Left lobe of liver (tissue), 2 donors: ENCODE results near the gene VWA8. TPM values are rescaled to one million over a fixed set of nuclear protein-coding genes. Genes with fewer than 3 reads are reported as not detected.
"Not testable (repeated sequence)": the region's sequence is repeated elsewhere in the genome, so short reads cannot be mapped to it uniquely, and the experiment has no call there.

Experiments used
- ATAC-seq: fragments of 200-7000 bp; cut with Tn5 transposase; one replicate; pipeline ENCODE4 v1.9.1; 2020; ENCODE audit warnings: mild to moderate bottlenecking, moderate library complexity
- DNase-seq: peaks from one replicate; pipeline ENCODE4 v3.0.0-alpha.2; 2020; ENCODE audit warnings: low spot score
- total RNA-seq: library from RNA; stranded (reverse); gene quantifications from one replicate; pipeline ENCODE4 v1.2.1, GENCODE V29; 2021
- donor health status: DM: no; HTN: no; CAD: no; lungs with moderate emphysema.
- donor health status: DM: no; HTN: yes; CAD: no.

Gene VWA8
- total RNA-seq, 1 donor from 2014 or later: 24.8 TPM

GRCh38 chr13:41812237-41812636, 148.7 kb downstream of the VWA8 start:
- DNase-seq (no peak), ATAC-seq (peak; percentile 70)

- ATAC-seq: peak; percentile 72
- no peak for DNase-seq
Observed at GRCh38 chr13:41811588-41812021, 149.3 kb downstream of the VWA8 start.

DNA sequence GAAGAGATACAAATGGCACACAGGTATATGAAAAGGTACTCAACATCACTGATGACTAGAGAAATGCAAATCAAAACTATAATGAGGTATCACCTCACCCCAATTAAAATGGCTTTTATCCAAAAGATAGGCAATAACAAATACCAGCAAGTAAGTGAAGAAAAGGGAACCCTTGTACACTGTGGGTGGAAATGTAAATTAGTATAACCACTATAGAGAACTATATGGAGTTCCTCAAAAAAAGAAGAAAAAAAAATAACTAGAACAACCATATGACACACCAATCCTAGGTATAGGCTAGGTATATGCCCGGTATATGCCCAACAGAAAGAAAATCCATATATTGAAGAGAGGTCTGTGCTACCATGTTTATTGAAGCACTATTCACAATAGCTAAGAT, 150.9 kb downstream of the VWA8 start:
- ATAC-seq: no peak
- no peak for DNase-seq

DNA sequence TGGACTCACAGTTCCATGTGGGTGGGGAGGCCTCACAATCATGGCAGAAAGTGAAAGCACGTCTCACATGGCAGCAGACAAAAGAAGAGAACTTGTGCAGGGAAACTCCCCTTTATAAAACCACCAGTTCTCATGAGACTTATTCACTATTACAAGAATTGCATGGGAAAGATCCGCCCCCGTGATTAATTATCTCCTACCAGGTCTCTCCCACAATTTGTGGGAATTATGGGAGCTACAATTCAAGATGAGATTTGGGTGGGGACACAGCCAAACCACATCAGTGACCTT, 157.5 kb downstream of the VWA8 start:
- ATAC-seq, DNase-seq: not testable (repeated sequence)

- no peak for ATAC-seq
Observed at GRCh38 chr13:41802684-41803444, 158.0 kb downstream of the VWA8 start.

GRCh38 chr13:41802043-41802683, 158.7 kb downstream of the VWA8 start:
- ATAC-seq: peak; percentile 25
- no peak for DNase-seq

More at GRCh38 chr13:41802684-41803444, 158.0 kb downstream of the VWA8 start:
- no peak for DNase-seq

- DNase-seq (no peak), ATAC-seq (no peak)
Observed at GRCh38 chr13:41791056-41791455, 169.9 kb downstream of the VWA8 start.

DNA sequence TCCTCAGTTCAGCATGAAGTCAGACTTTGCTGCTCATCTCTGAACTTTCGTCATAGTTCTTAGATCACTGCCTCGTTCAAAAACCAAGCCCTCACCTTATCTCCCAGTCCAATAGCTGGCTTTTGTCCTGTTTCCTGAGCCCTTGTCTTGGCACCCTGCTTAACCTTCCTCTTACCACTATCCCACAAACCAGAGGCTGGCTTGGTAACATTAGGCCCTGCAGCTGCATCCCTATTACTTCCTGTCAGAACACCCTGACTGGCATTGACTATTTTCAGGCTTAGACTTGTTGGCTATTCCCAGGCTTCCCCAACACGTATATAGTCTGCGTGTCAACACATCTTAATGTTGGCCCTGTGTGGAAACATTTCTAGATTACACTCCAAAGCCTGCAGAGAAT, 172.4 kb downstream of the VWA8 start:
- DNase-seq (no peak), ATAC-seq (peak; percentile 67)

DNA sequence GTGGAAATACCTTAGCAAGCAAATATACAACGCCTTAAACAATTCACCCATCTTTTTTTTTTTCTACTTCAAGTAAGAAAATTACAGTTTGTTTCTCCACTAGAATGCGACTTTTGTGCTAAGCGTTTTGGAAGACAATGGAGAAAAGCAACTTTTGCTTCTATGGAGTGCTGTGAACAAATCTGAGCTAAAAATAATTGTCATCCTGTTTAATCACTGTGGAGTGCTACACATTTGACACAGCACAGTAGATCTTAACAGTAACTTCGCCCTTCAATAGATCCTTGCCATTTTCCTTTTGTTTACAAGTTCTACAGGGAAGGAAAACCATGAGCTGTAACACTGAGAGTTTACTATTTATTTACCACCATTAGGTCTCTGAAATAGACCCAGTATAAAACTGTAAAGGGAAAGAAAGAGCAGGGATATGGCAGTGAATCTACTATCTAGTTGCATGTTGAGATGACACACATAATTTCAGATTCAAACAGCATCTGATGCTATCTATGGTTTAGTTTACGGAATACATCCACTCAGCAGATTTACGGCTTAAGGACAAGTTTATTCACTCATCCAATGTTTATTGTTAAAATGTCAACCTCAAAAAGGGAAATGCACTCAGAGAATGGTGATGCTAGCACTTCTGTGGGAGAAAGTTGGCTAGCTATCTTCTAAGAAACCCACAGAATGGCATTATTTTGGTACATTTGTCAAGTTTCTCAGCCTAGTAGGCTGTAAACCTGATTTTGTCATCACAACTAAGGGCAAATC, 175.3 kb downstream of the VWA8 start:
- no peak for ATAC-seq
- no peak for DNase-seq

- DNase-seq (no peak), ATAC-seq (no peak)
Observed at GRCh38 chr13:41782086-41782485, 178.8 kb downstream of the VWA8 start.

GRCh38 chr13:41780715-41781706, 179.9 kb downstream of the VWA8 start:
- ATAC-seq: peak; percentile 14

GRCh38 chr13:41775251-41775650, 185.7 kb downstream of the VWA8 start:
- ATAC-seq (peak; percentile 16), DNase-seq (no peak)

More at GRCh38 chr13:41780715-41781706, 179.9 kb downstream of the VWA8 start:
- DNase-seq: no peak

- no peak for DNase-seq
- ATAC-seq: peak; percentile 23
Observed at GRCh38 chr13:41774605-41775218, 186.2 kb downstream of the VWA8 start.

DNA sequence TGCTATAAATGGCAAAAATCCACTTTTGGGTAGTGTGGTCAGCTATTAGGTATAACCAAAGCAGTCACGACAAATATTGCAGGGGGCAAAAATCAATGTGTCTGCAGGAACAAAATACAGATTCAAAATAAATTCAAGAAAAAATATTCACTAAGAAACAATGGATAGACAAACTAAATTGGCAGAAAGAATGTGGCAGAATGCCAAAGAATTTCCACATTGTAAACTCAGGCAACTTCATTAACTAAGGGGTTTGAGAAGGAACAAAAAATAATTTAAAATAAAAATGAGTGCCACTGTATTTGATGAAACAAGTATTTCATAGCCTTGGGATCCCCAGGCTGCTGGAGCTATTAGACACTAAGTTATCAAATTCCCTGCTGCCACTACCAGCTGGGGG, 193.1 kb downstream of the VWA8 start:
- DNase-seq (no peak), ATAC-seq (no peak)

GRCh38 chr13:41766439-41766838, 194.5 kb downstream of the VWA8 start:
- ATAC-seq (no peak), DNase-seq (no peak)

DNA sequence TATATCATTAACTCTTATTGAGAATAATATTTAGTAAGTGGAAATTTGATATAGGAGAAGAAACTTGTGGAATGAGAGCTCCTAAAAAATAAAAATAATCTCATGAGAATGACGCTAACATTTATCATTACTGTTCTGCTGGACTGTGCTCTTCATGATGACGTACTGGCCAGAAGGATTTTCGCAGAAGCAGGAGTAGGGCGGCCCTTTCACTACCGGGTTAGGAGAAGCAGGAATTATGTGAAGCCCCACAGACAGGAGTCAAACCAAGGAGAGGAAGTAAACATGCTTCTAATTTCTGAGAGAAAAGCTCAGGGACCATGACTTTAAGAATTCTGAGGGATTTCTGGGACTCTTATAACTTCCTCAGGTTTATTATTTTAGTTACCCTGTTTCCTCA, 195.1 kb downstream of the VWA8 start:
- ATAC-seq: no peak
- DNase-seq: no peak

DNA sequence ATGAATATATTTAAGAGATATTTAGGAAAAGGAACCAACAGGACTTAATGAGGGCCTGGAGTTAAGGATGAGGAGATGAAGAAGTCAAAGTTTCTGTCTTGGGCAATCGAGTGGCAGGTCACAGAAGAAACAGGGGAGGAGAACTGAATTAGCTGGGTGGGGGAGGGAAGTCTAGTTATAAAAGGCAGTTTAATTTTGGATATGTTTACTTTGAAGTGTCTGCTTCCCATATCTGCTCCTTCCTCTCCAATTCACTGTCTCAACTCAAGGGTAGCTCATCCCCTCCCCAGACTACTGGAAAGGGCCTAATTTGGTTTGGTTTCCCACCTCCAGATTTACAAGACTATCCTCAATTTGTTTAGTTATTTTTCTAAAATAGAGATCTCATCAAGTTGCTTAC, 195.9 kb downstream of the VWA8 start:
- DNase-seq: no peak
- ATAC-seq: no peak

GRCh38 chr13:41764558-41764957, 196.4 kb downstream of the VWA8 start:
- no peak for ATAC-seq
- no peak for DNase-seq

GRCh38 chr13:41763782-41764181, 197.1 kb downstream of the VWA8 start:
- DNase-seq (no peak), ATAC-seq (no peak)

GRCh38 chr13:41762796-41763195, 198.1 kb downstream of the VWA8 start:
- ATAC-seq: no peak
- no peak for DNase-seq
